HG02840 (cell line): ENCODE results near the gene NEK8.
A peak's percentile ranks its signal among the peaks of the same experiment; 100 is the strongest.
"Not testable (repeated sequence)": the region's sequence is repeated elsewhere in the genome, so short reads cannot be mapped to it uniquely, and the experiment has no call there.

Experiments
- ATAC-seq: cut with Tn5 transposase; IDR thresholded peaks from one replicate; pipeline ENCODE4 v1.9.1; 2021; ENCODE audit warnings: mild to moderate bottlenecking, moderate library complexity, moderate number of reproducible peaks; ENCODE audit not compliant: unreplicated experiment, low FRiP score

NEK8 gene

DNA sequence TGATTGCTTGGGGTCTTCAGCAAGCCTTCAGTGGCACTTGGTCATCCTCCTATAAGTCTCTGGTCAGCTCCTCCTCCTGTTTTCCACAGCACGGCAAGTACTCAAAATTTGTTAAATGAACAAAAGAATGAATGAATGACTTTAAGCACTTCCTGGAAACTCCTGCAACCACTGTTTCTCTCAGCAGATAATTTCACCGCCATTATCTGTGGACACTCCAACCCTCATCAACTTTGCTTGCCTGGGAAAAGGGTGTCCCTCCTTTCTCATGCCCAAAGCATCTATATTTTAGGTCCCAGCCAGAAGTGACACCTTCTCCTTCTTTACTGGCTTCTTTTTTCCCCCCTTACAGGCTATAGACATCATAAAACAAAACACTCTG lies 21.3 kb upstream of the NEK8 start:
- no peak for ATAC-seq

DNA sequence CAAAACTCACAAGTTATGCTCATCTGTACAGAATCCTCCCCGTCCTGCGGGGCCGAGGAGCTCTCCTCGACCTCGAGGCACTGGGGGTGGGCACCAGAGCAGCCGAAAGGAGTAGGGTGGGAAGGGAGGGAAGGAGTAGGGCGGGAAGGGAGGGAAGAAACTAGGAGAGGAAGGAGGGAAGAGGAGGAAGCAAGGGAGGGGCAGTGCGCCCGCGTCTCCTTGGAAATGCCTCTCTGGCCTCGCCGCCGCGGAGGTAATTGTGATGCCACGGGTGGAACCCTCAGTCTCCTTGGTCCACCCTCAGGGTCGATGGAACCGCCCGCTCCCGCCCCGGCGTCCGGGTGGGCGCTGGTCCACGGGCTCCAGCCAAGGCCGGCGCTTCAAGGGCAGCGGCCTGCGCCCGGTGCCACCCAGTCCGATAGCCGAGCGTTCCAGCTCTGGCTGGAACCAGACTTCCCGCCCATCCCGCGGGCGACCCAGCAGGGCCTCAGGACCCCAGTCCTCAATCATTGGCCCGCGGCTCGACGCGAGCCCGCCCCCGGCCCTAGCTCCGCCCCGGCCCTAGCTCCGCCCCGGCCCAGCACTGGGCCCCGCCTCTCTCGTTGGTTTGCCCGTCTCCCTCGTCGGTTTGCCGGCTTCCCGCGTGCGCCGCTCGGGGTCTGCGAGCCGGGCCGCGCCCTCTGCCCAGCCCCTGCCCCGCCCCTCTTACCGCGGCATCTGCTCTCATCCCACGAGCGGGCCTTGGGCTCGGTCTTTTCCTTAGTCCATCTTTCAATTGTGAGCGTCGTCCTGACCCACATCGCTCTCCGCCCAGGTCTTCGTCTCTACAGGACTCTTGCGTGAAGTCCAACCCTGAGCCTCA lies 17.5 kb upstream of the NEK8 start:
- ATAC-seq = peak; percentile 69

DNA sequence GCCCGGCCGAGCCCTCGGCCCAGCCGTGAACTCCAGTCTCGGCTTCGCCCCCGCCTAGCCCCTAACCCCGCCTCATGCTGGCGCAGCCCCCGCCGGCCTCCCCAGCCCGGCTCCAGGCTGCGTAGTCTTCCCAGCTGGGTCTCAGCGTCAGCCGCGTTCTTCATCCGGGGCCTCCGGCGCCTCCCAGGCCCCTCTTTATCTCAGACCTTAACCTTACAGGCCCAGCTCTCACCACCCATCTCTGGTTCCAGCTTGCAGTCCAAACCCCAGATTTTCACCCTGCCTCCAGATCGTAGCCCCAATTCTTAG lies 16.9 kb upstream of the NEK8 start, which contains the start of gene PROCA1:
Gene PROCA1, minus strand, starts transcription at position 166 of the 309 bp plus-strand sequence. CDS start 228 bp downstream, outside the sequence.
- ATAC-seq = peak; percentile 36

DNA sequence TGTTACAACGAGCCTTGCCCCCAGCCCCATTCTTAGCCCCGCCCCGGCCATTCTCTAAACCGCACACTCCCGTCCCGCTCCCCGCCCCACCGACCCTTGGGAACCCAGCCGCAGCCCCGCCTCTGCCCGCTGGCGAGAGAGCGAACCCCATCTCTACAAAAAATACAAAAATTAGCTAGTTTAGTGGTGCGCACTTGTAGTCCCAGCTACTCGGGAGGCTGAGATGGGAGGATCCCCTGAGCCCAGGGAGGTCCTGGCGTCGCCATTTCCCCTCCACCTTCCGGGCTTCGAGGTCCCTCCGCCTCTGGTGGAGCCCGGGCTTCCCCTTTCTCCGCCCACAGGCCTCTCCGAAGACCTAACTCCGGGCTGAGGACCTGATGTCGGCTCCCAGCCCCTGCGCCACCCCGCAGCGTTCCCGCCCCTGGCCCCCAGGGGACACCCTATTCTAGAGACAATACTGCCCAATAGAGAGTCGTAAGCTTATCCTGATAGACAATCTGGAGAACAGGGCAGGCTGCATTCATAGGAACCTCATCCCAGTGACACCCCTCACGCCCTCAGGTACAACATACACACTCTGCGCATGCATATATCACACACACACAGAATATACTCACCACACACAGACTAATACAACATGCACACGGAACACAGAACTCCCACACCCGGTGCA lies 16.4 kb upstream of the NEK8 start:
- ATAC-seq = no peak

DNA sequence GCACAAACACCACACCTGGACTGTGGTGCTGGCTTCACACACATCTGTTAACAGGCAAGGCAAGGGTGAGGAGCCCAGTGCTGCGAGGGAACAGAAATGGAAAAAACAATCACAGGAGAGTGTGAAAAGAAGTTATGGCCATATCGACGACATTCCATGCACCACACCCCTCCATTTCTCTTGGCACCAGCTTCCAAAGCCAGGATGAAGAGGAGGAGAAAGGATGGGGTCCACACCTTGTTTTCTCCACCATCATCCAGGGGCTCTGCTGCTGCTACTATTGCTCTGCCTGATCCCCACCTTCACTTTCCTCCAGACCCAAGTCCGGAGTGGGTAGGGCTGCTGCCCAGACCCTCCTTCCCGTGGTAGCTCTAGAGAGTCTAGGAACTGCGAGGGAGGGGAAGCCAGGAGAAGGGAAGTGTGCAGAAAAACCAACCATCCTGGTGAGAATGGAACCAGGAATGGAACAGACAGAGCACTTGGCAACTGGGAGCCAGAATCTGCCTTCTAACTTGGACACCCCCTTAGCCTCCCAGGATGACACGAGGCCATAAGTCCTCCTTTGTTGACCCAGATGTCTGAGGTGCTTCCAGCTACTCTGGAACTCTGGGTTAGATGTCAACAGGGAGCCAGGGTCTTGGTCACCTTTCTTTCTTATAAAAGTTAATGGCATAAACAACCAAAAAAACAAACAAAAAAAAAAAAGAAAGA lies 15.7 kb upstream of the NEK8 start:
- ATAC-seq = no peak

DNA sequence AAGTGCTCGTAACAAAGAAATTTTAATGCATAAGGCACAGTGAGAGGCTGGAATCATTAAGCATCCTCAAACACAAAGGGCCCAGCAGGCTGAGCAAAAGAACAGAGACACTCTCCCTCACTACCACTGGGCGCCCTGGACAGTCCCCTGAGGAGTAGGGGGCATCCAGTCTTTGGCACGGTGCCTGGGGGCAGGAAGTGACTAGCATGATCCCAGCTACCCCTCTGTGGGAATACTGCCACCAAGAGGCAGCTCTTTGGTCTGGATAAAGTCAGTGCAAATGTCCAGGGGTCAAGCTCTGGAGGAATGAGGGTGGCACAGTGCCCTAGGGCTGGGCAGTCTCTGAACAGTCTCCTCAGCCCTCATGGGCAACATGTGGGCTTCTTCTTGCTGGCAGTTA lies 14.3 kb upstream of the NEK8 start:
- ATAC-seq = no peak

DNA sequence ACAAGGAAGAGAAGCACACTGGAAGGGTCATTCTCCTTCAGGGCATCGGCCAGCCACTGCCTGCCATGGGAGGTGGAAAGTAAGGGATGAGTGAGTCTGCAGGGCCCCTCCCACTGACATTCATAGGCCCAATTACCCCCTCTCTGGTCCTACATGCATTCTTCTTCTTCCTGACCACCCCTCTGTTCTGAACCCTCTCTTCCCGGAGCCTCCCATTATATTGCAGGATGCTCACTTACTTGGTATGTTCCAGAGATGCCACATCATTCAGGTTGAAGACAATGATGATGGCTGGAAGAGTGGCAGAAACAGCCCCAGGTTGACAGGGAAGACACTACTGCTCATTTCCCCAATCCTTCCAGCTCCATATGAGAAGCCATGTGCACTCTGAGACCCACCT lies 13.4 kb upstream of the NEK8 start:
- no peak for ATAC-seq

DNA sequence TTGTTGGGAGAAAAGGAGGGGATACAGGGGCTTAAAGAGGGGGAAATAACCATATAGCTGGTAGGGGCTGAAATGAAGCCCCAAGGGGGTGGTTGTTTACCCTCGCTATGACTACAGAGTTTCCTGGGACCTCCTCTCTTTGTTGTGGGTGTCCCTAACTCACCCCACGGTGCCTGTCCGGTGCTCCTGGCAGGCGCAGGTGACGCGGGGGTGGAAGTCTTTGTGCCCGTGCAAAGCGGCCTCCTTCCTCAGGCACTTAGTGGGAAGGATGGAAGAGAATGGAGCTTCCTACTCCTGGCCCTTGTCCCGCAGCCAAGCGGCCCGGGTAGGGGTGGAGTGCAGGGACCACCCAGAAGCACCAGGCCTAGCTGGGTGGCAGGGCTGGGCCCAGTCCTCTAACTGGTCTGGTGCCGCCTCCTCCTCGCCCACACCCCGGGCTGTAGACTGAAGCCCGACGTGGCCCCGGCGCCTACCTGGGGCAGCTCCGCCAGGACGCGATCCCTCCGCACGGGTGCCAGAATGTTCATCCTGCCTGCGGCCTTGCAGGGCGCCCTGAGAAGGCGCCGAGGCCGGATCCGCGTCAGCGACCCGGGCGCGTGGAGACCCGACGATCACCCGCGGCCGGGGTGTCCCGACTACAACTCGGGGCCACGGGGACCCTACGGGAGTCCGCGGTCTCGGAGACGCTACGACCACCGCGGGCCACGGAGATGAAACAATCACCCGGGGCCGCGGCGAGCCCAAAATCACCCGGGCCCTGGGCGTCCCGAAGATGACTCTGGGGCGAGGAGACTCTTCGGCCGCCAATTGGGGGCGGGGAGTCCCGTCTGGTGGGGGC lies 11.6 kb upstream of the NEK8 start:
- ATAC-seq = no peak

DNA sequence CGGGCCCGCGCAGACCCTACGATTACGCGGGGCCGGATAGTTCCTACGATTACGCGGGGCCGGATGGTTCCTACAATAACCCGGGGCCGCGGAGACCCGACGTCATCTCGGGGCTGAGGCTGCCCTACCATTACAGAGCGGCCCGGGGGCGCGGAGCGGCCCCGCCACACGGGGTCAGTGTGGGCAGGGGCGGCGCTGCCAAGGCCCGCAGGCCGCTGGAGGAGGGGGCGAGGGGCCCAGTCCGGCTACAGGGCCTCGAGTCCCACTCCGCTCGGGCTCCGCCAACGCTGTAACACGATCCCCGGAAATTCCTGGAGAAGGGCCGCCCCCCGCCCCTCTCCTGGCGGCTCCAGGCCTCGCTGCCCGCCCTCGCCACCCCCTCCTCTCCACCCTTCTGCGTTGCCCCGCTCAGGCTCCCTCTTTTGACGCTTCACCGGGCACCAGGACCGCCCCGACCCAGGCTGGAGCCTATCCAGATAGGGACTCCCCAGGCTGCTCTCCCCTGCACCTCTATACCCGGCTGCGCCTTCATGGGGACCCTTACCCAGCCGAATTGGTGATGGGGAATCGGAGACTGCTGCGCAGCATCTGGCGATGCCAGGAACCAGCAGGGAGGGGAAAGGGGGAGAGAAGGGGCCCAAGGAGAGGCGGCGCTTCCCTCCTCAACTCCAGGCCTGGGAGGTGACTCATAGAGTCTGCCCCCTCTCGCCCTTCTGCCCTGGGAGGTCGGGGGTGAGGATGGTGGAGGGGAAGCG lies 10.8 kb upstream of the NEK8 start, which contains the start of gene RAB34:
Gene RAB34, minus strand, starts transcription at position 291 of the 755 bp plus-strand sequence. CDS start 602 bp downstream, outside the sequence.
- no peak for ATAC-seq

DNA sequence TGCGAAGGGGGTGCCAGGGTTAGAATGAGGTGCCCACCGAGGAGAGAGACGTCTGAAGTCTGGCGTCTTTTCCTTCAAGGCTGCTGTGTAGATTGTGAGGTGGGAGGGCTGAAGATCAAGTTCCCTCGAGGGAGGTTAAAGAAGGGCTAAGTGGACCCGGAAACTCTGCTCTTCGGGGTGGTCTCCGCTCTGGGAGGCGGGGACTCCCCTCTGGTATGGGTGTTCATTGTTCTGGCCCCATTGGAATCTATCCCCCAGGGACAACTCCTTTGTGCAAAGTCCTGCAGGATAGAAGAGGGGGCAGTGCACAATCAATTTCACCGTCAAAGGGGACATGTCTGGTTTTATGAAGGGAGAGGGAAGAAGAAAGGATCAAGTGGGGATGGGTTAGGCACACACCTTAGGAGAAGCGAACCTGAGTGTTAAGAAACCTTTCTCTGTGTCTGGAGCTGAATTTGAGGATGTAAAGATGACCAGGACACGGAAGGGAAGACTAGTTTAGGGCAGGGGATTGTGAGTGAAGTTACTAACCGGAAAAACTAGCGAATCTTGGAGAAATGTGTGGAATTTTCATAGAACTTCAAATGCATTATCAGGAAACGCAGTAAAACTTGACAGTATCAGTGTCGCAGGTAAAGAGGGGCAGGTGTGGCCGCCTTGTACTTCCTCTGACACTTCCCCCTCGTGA lies 10.1 kb upstream of the NEK8 start:
- no peak for ATAC-seq

DNA sequence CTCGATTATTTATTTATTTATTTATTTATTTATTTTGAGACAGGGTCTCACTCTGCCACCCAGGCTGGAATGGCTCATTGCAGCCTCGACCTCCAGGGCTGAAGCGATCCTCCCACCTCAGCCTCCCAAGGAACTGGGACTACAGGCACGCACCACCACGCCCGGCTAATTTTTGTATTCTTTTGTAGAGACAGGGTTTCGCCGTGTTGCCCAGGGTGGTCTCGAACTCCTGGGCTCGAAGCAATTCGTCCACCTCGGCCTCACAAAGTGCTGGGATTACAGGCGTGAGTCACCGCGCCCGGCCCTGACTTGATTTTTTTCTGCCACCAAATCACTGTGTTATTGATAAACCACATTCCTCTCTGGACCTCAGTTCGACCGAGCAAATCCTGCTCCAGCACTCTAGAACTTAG lies 9.6 kb upstream of the NEK8 start:
- no peak for ATAC-seq

DNA sequence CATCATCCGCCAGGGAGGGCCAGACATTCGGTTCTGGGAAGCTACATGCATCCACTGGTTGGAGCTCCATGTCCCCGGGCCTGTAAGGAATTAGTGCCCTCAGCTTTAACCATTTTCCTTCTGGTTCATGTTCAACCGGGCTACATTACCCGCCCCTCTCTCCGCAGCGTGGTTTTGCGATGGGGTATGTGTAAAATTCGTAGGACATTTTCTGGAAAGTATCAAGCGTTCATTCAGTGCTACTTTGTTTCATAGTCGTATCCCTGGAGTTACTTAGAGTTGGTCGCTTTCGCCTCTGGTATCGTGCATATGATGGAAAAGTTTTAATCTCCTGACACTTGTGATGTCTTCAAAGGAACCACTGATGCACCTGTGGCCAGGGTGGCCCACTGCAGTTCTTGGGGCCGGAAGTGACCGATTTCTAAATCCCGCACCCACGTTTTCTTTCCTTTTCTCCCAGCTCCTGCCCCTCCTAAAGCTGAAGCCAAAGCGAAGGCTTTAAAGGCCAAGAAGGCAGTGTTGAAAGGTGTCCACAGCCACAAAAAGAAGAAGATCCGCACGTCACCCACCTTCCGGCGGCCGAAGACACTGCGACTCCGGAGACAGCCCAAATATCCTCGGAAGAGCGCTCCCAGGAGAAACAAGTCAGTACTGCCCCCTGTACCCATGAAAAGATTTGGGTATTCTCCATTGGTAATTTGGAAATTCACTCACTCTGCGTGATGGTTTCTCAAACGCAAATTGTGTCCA lies 8.2 kb upstream of the NEK8 start:
- ATAC-seq = no peak

DNA sequence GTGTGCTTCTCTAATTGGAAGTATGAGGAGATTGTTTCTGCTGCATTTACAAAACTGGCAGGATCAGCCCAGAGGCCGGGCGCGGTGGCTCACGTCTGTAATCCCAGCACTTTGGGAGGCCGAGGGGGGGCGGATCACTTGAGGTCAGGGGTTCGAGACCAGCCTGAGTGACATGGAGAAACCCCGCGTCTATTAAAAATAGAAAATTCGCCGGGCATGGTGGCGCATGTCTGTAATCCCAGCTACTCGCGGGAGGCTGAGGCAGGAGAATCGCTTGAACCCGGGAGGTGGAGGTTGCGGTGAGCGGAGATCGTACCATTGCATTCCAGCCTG lies 7.6 kb upstream of the NEK8 start:
- ATAC-seq = not testable (repeated sequence)

DNA sequence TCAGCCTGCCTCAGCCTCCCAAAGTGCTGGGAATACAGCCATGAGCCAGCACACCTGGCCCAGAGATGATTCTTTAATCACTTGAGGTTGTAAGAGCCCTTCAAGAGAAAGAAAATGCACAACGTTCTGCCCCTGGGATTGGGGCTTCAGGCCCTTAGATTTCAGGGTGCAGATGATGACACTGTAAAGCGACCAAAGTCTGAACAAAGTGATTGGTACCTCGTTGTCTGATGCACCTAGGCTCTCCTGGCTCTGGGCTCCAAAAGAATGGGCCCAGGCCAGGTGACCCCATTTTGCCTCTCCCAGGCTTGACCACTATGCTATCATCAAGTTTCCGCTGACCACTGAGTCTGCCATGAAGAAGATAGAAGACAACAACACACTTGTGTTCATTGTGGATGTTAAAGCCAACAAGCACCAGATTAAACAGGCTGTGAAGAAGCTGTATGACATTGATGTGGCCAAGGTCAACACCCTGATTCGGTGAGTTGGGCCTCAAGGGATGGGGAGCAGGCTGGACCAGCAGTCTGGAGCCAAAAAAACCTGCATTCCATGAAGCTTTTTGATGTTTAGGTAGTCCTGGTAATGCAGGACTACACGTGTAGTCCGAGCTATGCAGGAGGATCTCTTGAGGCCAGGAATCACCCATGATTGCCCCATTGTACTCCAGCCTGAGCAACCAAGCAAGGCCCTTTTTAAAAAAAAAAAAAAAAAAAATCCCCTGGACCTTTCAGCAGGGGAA lies 6.0 kb upstream of the NEK8 start:
- no peak for ATAC-seq

DNA sequence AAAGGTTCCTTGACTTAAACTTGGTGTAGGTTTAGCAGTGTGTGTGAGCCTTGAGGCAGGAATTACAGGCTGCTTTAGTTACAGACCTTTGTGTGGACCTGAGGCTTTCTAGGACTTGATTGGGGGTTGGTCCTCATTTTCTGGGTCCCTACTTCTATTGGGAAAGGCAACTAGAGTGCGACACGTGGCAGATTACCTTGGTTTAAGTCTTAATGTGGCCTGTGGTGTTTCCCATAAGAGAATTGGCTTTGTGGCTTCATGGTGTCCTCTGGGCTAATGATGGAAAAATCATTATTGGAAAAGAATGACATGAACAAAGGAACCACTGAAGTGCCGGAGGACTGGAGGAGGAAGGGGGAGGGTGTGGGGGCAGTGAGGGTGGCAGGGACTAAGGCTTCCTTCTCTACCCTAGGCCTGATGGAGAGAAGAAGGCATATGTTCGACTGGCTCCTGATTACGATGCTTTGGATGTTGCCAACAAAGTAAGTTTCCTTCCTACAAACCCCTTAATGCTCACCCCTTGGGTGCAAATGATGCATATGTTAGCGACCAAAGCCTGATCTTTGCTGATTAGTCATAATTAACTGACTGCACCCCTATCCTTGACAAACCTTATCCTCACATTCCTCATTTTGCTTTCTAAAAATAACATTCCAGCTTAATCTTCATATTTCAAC lies 5.3 kb upstream of the NEK8 start:
- ATAC-seq = no peak

DNA sequence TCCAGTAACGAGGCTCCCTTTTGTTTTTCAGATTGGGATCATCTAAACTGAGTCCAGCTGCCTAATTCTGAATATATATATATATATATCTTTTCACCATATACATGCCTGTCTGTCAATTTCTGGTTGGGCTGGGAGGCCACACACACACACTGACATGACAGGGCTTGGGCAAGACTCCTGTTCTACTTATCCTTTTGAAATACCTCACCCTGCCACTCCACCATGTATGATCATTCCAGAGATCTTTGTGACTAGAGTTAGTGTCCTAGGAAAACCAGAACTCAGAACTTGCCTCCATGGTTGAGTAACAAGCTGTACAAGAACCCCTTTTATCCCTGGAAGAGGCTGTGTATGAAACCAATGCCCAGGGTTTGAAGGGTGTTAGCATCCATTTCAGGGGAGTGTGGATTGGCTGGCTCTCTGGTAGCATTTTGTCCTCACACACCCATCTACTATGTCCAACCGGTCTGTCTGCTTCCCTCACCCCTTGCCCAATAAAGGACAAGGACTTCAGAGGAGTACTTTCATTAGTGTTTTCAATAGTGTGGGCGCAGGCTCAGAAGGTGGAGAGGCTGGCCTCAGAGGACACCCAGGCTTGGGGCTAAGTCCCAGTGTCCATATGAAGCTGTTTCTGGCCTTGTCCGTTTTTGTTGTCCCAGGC lies 4.6 kb upstream of the NEK8 start:
- not testable (repeated sequence) for ATAC-seq
